Peyer's patch (tissue), 4 donors: ENCODE results near the gene KCNG1. TPM values are rescaled to one million over a fixed set of nuclear protein-coding genes. Genes with fewer than 3 reads are reported as not detected.

ENCODE experiments used
- DNase-seq, 3 donors: peaks; one replicate each; pipeline ENCODE4 v3.0.0-alpha.2; 2017 to 2019
- H3K27ac ChIP-seq, 4 donors: fragments of 200-600 bp; sonication (generic); one replicate each; pipeline ENCODE4 v1.5.1; 2016 to 2019
- H3K27me3 ChIP-seq, 2 donors: fragments of 200-600 bp; sonication (generic); one replicate each; pipeline ENCODE4 v1.5.1; 2019
- H3K36me3 ChIP-seq, 3 donors: fragments of 200-600 bp; sonication (generic); one replicate each; pipeline ENCODE4 v1.5.1; 2016 to 2019
- H3K4me1 ChIP-seq, 4 donors: fragments of 200-600 bp; sonication (generic); one replicate each; pipeline ENCODE4 v1.5.1; 2016 to 2019
- H3K4me3 ChIP-seq, 4 donors: fragments of 200-600 bp; sonication (generic); 1 replicate in 3 of 4; 2 replicates in 1 of 4; pipeline ENCODE4 v1.5.1; 2016 to 2019; ENCODE audit warnings: mild to moderate bottlenecking in 1 of 4
- H3K9me3 ChIP-seq, 4 donors: fragments of 200-600 bp; sonication (generic); one replicate each; pipeline ENCODE4 v1.5.1; 2016 to 2019; ENCODE audit warnings: mild to moderate bottlenecking in 1 of 4
- POLR2A ChIP-seq, 2 donors: fragments of 450-650 bp; IDR thresholded peaks; one replicate each; pipeline ENCODE4 v1.5.1; 2017; ENCODE audit warnings: antibody characterized with exemption in 2 of 2, mild to moderate bottlenecking in 2 of 2, moderate library complexity in 2 of 2
- total RNA-seq, 4 donors: library from RNA; depleted of rRNA; stranded (reverse); fragments of >200 nt; gene quantifications; one replicate each; pipeline ENCODE4 v1.1.0, GENCODE V29; 2016
- TF ChIP-seq, protein P1 (sequence below), 6 experiments: fragments of 450-650 bp in 4 of 6; fragments of 200-600 bp in 2 of 6; sonication (generic) in 1 of 6; IDR thresholded peaks; one replicate each; pipeline ENCODE4 v1.5.1; 2017 to 2019; ENCODE audit warnings: antibody characterized with exemption in 6 of 6, mild to moderate bottlenecking in 3 of 6, moderate library complexity in 1 of 6

KCNG1 gene
- total RNA-seq, 4 donors from 2014 or later = 3.7 to 33.9 (median 17.7) TPM; not detected in 1

- Histone ChIP-seq H3K27ac (no peak overlapping the region), H3K27me3 (no peaks in the 10 kb centered on the region), H3K4me3 (no peak overlapping the region), H3K9me3 (no peaks in the 10 kb centered on the region), H3K36me3 (no peaks in the 10 kb centered on the region), H3K4me1 (peaks cover 0 to 7% (median 0%) of the 10 kb centered on the region in 4 donors)
- no peak for DNase-seq
- TF ChIP-seq, protein P1, sequence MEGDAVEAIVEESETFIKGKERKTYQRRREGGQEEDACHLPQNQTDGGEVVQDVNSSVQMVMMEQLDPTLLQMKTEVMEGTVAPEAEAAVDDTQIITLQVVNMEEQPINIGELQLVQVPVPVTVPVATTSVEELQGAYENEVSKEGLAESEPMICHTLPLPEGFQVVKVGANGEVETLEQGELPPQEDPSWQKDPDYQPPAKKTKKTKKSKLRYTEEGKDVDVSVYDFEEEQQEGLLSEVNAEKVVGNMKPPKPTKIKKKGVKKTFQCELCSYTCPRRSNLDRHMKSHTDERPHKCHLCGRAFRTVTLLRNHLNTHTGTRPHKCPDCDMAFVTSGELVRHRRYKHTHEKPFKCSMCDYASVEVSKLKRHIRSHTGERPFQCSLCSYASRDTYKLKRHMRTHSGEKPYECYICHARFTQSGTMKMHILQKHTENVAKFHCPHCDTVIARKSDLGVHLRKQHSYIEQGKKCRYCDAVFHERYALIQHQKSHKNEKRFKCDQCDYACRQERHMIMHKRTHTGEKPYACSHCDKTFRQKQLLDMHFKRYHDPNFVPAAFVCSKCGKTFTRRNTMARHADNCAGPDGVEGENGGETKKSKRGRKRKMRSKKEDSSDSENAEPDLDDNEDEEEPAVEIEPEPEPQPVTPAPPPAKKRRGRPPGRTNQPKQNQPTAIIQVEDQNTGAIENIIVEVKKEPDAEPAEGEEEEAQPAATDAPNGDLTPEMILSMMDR (IDR thresholded peaks at IDR 0.05) = no peak
- TF ChIP-seq POLR2A (IDR thresholded peaks at IDR 0.05) = no peak
Measured at GRCh38 chr20:51003753-51004152, 19.2 kb downstream of the KCNG1 start.

- H3K36me3 ChIP-seq = no peaks in the 10 kb centered on the region
- no peaks in the 10 kb centered on the region for H3K27me3 ChIP-seq
Measured at GRCh38 chr20:51002633-51003032, 20.3 kb downstream of the KCNG1 start.

GRCh38 chr20:51001430-51002265 lies 21.3 kb downstream of the KCNG1 start:
- Histone ChIP-seq H3K27me3 (no peaks in the 10 kb centered on the region), H3K36me3 (no peaks in the 10 kb centered on the region), H3K4me1 (no peaks in the 10 kb centered on the region), H3K4me3 (no peak overlapping the region), H3K27ac (no peak overlapping the region), H3K9me3 (no peaks in the 10 kb centered on the region)
- TF ChIP-seq, protein P1 (IDR thresholded peaks at IDR 0.05) = no peak
- no peak for TF ChIP-seq POLR2A (IDR thresholded peaks at IDR 0.05)
- no peak for DNase-seq

More at GRCh38 chr20:51002633-51003032, 20.3 kb downstream of the KCNG1 start:
- no peak for TF ChIP-seq POLR2A (IDR thresholded peaks at IDR 0.05)
- TF ChIP-seq, protein P1 (IDR thresholded peaks at IDR 0.05) = no peak
- Histone ChIP-seq H3K27ac (no peak overlapping the region), H3K4me3 (no peak overlapping the region), H3K4me1 (no peaks in the 10 kb centered on the region), H3K9me3 (no peaks in the 10 kb centered on the region)
- no peak for DNase-seq

DNA sequence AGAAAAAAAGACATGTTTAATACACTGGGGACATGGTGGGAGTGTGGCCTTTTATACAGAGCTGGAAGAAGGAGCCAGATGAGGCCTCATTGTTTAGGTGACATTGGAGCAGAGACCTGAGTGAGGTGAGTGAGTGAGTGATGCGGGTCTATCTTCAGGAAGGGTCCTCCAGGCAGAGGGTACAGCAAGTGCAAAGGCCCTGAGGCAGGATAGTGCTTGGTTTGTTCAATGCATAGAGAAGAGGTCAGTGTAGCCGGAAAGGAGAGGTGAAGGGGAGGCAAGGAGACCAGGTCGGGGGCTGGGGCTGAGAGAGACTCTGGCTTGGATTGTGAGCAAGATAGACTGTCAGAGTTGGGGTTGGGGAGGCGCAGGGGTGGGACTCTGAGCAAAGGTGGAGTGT lies 23.6 kb downstream of the KCNG1 start:
- Histone ChIP-seq H3K4me3 (no peak overlapping the region), H3K36me3 (no peaks in the 10 kb centered on the region), H3K27ac (no peak overlapping the region), H3K27me3 (no peaks in the 10 kb centered on the region), H3K9me3 (no peaks in the 10 kb centered on the region), H3K4me1 (no peaks in the 10 kb centered on the region)
- DNase-seq = no peak
- TF ChIP-seq POLR2A (IDR thresholded peaks at IDR 0.05) = no peak

GRCh38 chr20:50996901-50997865 lies 25.7 kb downstream of the KCNG1 start:
- DNase-seq = no peak
- no peak overlapping the region for H3K27ac ChIP-seq
- H3K27me3 ChIP-seq = no peaks in the 10 kb centered on the region

More at GRCh38 chr20:50996901-50997865, 25.7 kb downstream of the KCNG1 start:
- Histone ChIP-seq H3K36me3 (no peaks in the 10 kb centered on the region), H3K4me1 (peaks cover 0 to 4% (median 0%) of the 10 kb centered on the region in 4 donors), H3K9me3 (no peaks in the 10 kb centered on the region), H3K4me3 (no peak overlapping the region)
- TF ChIP-seq, protein P1 (IDR thresholded peaks at IDR 0.05) = no peak
- no peak for TF ChIP-seq POLR2A (IDR thresholded peaks at IDR 0.05)
